ENCODE data around the gene ABI3. TPM values are rescaled to one million over a fixed set of nuclear protein-coding genes. Genes with fewer than 3 reads are reported as not detected.

The ABI3 gene
- polyA plus RNA-seq, 1 donor from 2014 or later: not detected

DNA sequence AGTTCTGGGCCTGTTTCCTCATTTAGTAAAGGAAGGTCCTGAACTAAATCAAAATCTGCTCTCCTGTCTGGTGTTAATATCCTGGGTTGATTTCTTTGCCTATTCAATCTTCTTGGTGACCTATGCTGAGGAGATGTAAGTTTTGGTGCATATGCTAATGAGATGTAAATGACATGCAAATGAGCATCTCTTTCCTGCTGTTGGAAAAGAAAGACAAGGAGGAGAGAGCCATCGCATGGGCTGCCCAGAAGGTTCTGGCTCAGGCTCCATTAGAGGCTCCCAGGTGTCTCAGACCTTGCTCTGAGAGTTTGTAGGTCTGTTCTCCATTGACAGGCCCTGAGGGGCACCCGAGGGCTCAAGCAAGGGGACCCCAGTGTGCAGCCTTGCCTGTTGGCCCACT is 3.3 kb downstream of the ABI3 start:
- TF ChIP-seq RAD21 (conservative IDR thresholded peaks at IDR 0.05) (no peak), EP300 (conservative IDR thresholded peaks at IDR 0.05; ENCODE audit: poor library complexity, severe bottlenecking) (no peak), EZH2 (IDR thresholded peaks at IDR 0.05; ENCODE audit: borderline replicate concordance, insufficient read depth, low read length, poor library complexity, severe bottlenecking) (no peak), MXI1 (conservative IDR thresholded peaks at IDR 0.05; ENCODE audit: poor library complexity, severe bottlenecking) (no peak), SMC3 (conservative IDR thresholded peaks at IDR 0.05; ENCODE audit: poor library complexity) (no peak), POLR2AphosphoS5 (IDR thresholded peaks at IDR 0.05) (no peak)
- TF ChIP-seq, protein P1, sequence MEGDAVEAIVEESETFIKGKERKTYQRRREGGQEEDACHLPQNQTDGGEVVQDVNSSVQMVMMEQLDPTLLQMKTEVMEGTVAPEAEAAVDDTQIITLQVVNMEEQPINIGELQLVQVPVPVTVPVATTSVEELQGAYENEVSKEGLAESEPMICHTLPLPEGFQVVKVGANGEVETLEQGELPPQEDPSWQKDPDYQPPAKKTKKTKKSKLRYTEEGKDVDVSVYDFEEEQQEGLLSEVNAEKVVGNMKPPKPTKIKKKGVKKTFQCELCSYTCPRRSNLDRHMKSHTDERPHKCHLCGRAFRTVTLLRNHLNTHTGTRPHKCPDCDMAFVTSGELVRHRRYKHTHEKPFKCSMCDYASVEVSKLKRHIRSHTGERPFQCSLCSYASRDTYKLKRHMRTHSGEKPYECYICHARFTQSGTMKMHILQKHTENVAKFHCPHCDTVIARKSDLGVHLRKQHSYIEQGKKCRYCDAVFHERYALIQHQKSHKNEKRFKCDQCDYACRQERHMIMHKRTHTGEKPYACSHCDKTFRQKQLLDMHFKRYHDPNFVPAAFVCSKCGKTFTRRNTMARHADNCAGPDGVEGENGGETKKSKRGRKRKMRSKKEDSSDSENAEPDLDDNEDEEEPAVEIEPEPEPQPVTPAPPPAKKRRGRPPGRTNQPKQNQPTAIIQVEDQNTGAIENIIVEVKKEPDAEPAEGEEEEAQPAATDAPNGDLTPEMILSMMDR (IDR thresholded peaks at IDR 0.05; ENCODE audit: poor library complexity, severe bottlenecking): no peak
- TF ChIP-seq, protein P2, sequence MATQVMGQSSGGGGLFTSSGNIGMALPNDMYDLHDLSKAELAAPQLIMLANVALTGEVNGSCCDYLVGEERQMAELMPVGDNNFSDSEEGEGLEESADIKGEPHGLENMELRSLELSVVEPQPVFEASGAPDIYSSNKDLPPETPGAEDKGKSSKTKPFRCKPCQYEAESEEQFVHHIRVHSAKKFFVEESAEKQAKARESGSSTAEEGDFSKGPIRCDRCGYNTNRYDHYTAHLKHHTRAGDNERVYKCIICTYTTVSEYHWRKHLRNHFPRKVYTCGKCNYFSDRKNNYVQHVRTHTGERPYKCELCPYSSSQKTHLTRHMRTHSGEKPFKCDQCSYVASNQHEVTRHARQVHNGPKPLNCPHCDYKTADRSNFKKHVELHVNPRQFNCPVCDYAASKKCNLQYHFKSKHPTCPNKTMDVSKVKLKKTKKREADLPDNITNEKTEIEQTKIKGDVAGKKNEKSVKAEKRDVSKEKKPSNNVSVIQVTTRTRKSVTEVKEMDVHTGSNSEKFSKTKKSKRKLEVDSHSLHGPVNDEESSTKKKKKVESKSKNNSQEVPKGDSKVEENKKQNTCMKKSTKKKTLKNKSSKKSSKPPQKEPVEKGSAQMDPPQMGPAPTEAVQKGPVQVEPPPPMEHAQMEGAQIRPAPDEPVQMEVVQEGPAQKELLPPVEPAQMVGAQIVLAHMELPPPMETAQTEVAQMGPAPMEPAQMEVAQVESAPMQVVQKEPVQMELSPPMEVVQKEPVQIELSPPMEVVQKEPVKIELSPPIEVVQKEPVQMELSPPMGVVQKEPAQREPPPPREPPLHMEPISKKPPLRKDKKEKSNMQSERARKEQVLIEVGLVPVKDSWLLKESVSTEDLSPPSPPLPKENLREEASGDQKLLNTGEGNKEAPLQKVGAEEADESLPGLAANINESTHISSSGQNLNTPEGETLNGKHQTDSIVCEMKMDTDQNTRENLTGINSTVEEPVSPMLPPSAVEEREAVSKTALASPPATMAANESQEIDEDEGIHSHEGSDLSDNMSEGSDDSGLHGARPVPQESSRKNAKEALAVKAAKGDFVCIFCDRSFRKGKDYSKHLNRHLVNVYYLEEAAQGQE (IDR thresholded peaks at IDR 0.05; ENCODE audit: borderline replicate concordance): no peak
- Histone ChIP-seq H3K4me2 (ENCODE audit: low read length) (no peak overlapping the region), H3K4me3 (ENCODE audit: low read length) (no peak overlapping the region), H3K9me3 (ENCODE audit: low read length) (no peaks in the 10 kb centered on the region), H3K27ac (ENCODE audit: low read length) (no peak overlapping the region), H3K36me3 (ENCODE audit: insufficient read depth, low read length) (no peaks in the 10 kb centered on the region), H3K9ac (ENCODE audit: low read length) (no peak overlapping the region), H2AFZ (ENCODE audit: low read depth, low read length) (no peak overlapping the region), H3F3A (ENCODE audit: insufficient read depth, low read length, poor library complexity, severe bottlenecking) (no peaks in the 10 kb centered on the region), H3K79me2 (replicated peaks; ENCODE audit: insufficient read depth, low read length) (no peaks in the 10 kb centered on the region), H3K27me3 (ENCODE audit: insufficient read depth, low read depth, low read length) (no peaks in the 10 kb centered on the region), H4K20me1 (ENCODE audit: insufficient read depth) (no peaks in the 10 kb centered on the region), H3K9me2 (ENCODE audit: insufficient read depth, low read length) (no peaks in the 10 kb centered on the region)

DNA sequence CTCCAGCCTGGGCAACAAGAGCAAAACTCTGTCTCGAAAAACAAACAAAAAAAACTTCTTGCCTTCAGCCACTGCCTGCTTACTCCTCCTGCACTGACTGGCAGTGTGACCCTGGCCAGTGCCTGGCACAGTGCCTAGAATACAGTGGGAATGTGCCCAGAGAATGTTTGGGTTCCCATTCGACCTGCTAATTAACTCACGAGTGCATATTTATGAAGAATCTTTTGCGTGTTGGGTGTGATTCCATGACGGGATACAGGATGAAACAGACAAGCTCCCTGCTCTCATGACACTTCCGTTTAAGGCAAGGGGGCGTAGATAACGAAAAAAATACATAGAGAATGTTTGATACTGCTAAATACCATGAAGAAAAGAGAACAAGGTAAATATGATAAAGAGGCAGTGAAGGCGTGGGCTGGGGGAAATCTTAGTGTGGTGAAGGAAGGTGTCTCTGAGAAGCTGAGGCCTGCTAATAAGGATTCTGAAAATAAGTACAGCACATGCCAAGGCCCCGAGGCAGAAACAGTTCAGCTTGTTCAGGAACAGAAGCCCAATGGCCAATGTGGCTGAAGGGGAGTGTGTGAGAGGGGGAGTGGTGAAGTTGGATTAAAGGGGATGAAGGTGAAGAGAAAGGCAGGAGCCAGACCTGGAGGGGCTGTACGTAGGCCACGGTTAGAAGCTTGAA is 4.3 kb downstream of the ABI3 start:
- Histone ChIP-seq H3K4me2 (ENCODE audit: low read length) (no peak overlapping the region), H4K20me1 (ENCODE audit: insufficient read depth) (no peaks in the 10 kb centered on the region), H3K4me3 (ENCODE audit: low read length) (no peak overlapping the region), H3K27ac (ENCODE audit: low read length) (no peak overlapping the region), H2AFZ (ENCODE audit: low read depth, low read length) (no peak overlapping the region), H3K79me2 (replicated peaks; ENCODE audit: insufficient read depth, low read length) (no peaks in the 10 kb centered on the region), H3K9ac (ENCODE audit: low read length) (no peak overlapping the region), H3K9me3 (ENCODE audit: low read length) (no peaks in the 10 kb centered on the region), H3F3A (ENCODE audit: insufficient read depth, low read length, poor library complexity, severe bottlenecking) (no peaks in the 10 kb centered on the region), H3K27me3 (ENCODE audit: insufficient read depth, low read depth, low read length) (no peaks in the 10 kb centered on the region), H3K36me3 (ENCODE audit: insufficient read depth, low read length) (no peaks in the 10 kb centered on the region), H3K9me2 (ENCODE audit: insufficient read depth, low read length) (no peaks in the 10 kb centered on the region)
- TF ChIP-seq MXI1 (conservative IDR thresholded peaks at IDR 0.05; ENCODE audit: poor library complexity, severe bottlenecking): no peak
- TF ChIP-seq SMC3 (conservative IDR thresholded peaks at IDR 0.05; ENCODE audit: poor library complexity): no peak
- no peak for TF ChIP-seq EZH2 (IDR thresholded peaks at IDR 0.05; ENCODE audit: borderline replicate concordance, insufficient read depth, low read length, poor library complexity, severe bottlenecking)
- TF ChIP-seq, protein P2 (IDR thresholded peaks at IDR 0.05; ENCODE audit: borderline replicate concordance): no peak
- TF ChIP-seq EP300 (conservative IDR thresholded peaks at IDR 0.05; ENCODE audit: poor library complexity, severe bottlenecking): no peak
- TF ChIP-seq POLR2AphosphoS5 (IDR thresholded peaks at IDR 0.05): no peak
